HEK293 (cell line): ENCODE measurements around the gene FHIT.

Experiments
- CTCF ChIP-seq: fragments of 450-650 bp; formaldehyde crosslinking; IDR thresholded peaks from 2 replicates; pipeline ENCODE4 v1.5.1; 2016; ENCODE audit warnings: missing biosample characterization, missing genetic modification characterization
- MZF1 ChIP-seq: fragments of 450-650 bp; formaldehyde crosslinking; IDR thresholded peaks from 2 replicates; pipeline ENCODE4 v1.5.1; 2017; ENCODE audit warnings: missing biosample characterization, missing genetic modification characterization, borderline replicate concordance
- OVOL3 ChIP-seq: fragments of 450-650 bp; formaldehyde crosslinking; IDR thresholded peaks from 2 replicates; pipeline ENCODE4 v1.5.1; 2016; ENCODE audit warnings: missing biosample characterization, missing genetic modification characterization
- REST ChIP-seq: fragments of 450-650 bp; formaldehyde crosslinking; IDR thresholded peaks from 2 replicates; pipeline ENCODE4 v1.5.1; 2016; ENCODE audit warnings: missing biosample characterization, missing genetic modification characterization
- ZFP41 ChIP-seq: fragments of 450-650 bp; formaldehyde crosslinking; IDR thresholded peaks from 2 replicates; pipeline ENCODE4 v1.5.1; 2016; ENCODE audit warnings: missing biosample characterization, missing genetic modification characterization, borderline replicate concordance
- ZNF132 ChIP-seq: fragments of 450-650 bp; formaldehyde crosslinking; IDR thresholded peaks from 2 replicates; pipeline ENCODE4 v1.5.1; 2017; ENCODE audit warnings: missing biosample characterization, missing genetic modification characterization, borderline replicate concordance
- ZNF18 ChIP-seq: fragments of 450-650 bp; formaldehyde crosslinking; IDR thresholded peaks from 2 replicates; pipeline ENCODE4 v1.5.1; 2016; ENCODE audit warnings: missing biosample characterization, missing genetic modification characterization
- ZNF248 ChIP-seq: fragments of 450-650 bp; formaldehyde crosslinking; IDR thresholded peaks from 2 replicates; pipeline ENCODE4 v1.5.1; 2017; ENCODE audit warnings: missing biosample characterization, missing genetic modification characterization
- ZNF629 ChIP-seq: fragments of 450-650 bp; formaldehyde crosslinking; IDR thresholded peaks from 2 replicates; pipeline ENCODE4 v1.5.1; 2017; ENCODE audit warnings: missing biosample characterization, missing genetic modification characterization
- ZNF843 ChIP-seq: fragments of 450-650 bp; formaldehyde crosslinking; IDR thresholded peaks from 2 replicates; pipeline ENCODE4 v1.5.1; 2016; ENCODE audit warnings: missing biosample characterization, missing genetic modification characterization

GRCh38 chr3:60512506-60512905 lies 738.7 kb downstream of the FHIT start:
- no peak for TF ChIP-seq MZF1 (tag by site-specific recombination)
- no peak for TF ChIP-seq OVOL3
- no peak for TF ChIP-seq ZNF248 (tag by site-specific recombination)
- no peak for TF ChIP-seq CTCF (tag by site-specific recombination)
- TF ChIP-seq REST (tag by site-specific recombination), result no peak
- TF ChIP-seq ZNF18 (tag by site-specific recombination), result no peak
- TF ChIP-seq ZNF843 (tag by site-specific recombination), result no peak
- no peak for TF ChIP-seq ZFP41
- TF ChIP-seq ZNF132, result no peak
- no peak for TF ChIP-seq ZNF629
